Fibroblast of lung (primary cell): ENCODE results near the gene LIMK1.

Source experiments
- EZH2 ChIP-seq: IDR thresholded peaks from 2 replicates; pipeline ENCODE4 v1.5.1; 2012; ENCODE audit warnings: low read length, control low read depth, mild to moderate bottlenecking; ENCODE audit errors: missing control alignments
- TF ChIP-seq, protein P1 (sequence below), 2 donors: IDR thresholded peaks in 1 of 2; conservative IDR thresholded peaks in 1 of 2; 1 replicate in 1 of 2; 2 replicates in 1 of 2; pipeline ENCODE4 v1.5.1; 2011 to 2012; ENCODE audit warnings: low read length in 2 of 2, control low read depth in 1 of 2, inconsistent platforms in 1 of 2, low read depth in 1 of 2, mild to moderate bottlenecking in 1 of 2

- TF ChIP-seq, protein P1, sequence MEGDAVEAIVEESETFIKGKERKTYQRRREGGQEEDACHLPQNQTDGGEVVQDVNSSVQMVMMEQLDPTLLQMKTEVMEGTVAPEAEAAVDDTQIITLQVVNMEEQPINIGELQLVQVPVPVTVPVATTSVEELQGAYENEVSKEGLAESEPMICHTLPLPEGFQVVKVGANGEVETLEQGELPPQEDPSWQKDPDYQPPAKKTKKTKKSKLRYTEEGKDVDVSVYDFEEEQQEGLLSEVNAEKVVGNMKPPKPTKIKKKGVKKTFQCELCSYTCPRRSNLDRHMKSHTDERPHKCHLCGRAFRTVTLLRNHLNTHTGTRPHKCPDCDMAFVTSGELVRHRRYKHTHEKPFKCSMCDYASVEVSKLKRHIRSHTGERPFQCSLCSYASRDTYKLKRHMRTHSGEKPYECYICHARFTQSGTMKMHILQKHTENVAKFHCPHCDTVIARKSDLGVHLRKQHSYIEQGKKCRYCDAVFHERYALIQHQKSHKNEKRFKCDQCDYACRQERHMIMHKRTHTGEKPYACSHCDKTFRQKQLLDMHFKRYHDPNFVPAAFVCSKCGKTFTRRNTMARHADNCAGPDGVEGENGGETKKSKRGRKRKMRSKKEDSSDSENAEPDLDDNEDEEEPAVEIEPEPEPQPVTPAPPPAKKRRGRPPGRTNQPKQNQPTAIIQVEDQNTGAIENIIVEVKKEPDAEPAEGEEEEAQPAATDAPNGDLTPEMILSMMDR (conservative IDR thresholded peaks at IDR 0.05 in 1 of 2, IDR thresholded peaks at IDR 0.05 in 1 of 2; ENCODE audit: low read depth in 1 of 2, low read length in 2 of 2): no peak
- no peak for TF ChIP-seq EZH2
These were observed 15.1 kb upstream of the LIMK1 start for GRCh38 chr7:74068378-74069085.
